ENCODE results near the gene STUM.
"Not testable (repeated sequence)": the region's sequence is repeated elsewhere in the genome, so short reads cannot be mapped to it uniquely, and the experiment has no call there.

The STUM gene

GRCh38 chr1:226581650-226582330 is 33.2 kb downstream of the STUM start:
- ATAC-seq (no peak), DNase-seq (no peak)

- ATAC-seq (no peak), DNase-seq (no peak)
Observed at GRCh38 chr1:226582966-226583365, 34.4 kb downstream of the STUM start.

GRCh38 chr1:226584164-226584563 is 35.6 kb downstream of the STUM start:
- no peak for DNase-seq

DNA sequence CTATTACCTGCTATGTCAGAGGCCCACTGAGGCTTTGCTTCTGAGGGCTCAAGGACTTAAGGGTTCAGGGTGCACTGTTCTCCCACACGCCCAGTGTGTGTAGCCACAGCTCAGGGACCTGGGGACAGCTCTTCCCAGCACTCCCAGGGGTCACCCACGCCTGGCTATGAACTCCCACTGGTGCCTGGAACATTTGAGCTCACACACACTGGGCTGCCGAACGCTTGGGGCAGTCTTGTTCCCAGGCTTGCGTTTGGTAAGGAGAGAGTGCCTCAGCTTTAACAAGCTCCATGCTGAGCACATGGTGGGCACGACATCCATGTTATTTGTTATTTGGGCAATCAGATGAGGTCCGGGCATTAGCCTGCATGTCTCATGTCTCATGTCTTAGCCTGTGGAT is 37.6 kb downstream of the STUM start:
- ATAC-seq (no peak), DNase-seq (no peak)

More at GRCh38 chr1:226584164-226584563, 35.6 kb downstream of the STUM start:
- ATAC-seq = no peak

GRCh38 chr1:226586650-226587422 is 38.3 kb downstream of the STUM start:
- no peak for ATAC-seq
- DNase-seq = no peak

- no peak for DNase-seq
- no peak for ATAC-seq
Observed at GRCh38 chr1:226588484-226588883, 39.9 kb downstream of the STUM start.

DNA sequence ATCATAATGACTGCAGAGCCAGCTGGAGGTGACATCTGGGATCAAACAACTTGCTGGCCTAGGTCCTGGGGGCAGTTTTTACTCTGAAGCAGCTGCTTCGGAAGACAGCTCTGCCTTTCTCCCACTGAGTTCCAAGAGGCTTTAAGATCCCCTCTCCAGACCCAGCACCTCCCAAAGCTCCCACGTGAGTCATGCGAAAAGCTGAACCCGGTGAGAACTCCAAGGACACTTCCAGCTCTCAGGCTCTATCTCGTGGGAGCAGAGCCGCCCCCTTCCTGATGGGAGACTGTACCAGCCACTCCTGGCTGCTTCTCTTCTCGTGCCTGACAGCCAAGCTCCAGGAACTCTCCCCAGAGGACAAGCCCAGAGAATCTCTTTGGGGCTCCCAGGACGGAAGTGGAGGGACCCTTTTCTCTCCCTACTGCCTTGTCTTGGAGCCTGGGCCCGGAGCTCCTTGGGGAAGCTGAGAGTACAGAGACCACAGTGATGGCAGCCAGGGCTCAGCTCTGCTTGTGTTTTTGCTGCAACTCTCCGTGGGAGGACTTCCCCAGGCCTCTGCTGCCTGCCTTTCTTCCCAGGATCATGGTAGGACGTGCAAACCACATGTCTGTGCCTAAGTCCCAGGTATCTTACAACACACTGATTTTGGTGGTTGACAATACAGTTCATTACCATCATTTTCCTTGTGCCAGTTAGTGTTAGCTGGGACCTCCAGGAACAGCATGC is 40.6 kb downstream of the STUM start:
- DNase-seq (no peak), ATAC-seq (no peak)

DNA sequence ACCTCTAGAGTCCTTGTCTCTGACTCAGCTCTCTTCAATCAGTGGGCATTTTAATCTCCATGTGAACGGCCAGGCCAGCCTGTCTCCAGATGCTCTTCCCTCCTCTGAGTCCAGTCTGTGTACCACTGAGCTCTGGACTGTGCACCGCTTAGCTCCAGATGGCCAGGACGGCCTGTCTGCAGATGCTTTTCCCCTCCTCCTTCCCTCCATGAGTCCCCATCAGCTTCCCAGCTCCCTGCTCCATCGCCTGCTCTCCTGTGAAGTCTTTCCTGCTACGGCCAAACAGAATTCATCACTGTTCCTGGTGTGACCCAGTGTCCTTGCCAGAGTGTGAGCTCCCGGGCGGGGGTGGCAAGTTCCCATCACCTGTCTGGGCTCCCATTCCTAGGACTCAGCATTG is 42.0 kb downstream of the STUM start:
- ATAC-seq (no peak), DNase-seq (no peak)

- DNase-seq = no peak
- ATAC-seq = no peak
Observed at GRCh38 chr1:226593541-226593940, 45.0 kb downstream of the STUM start.

DNA sequence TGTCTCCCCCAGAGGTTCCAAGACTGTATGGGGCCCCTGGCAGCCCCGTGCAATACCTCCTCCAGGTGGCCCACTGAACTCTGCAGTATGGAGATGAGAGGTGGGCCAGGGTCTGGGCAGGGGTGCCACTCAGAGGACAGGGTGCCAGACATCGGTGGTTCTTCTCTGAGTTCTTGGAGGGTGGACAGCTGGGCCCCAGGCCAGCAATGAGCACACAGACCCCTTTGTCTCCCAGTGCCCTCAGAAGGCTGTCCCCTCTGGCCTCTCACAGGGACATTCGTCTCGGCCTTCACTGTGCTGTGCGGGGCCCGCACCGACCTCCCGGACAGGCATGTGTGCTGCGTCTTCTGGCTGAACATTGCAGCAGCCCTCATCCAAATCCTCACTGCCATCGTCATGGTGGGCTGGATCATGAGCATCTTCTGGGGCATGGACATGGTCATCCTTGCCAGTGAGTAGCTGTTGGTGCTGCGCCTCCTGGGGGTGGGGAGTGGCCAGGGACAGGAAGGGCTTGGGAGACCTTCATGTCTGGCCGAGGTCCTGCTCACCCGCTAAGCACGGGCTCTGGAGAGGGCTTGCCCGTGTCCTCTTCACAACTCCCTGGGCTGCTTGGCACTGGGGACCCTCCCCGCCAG is 48.1 kb downstream of the STUM start:
- no peak for DNase-seq

GRCh38 chr1:226597616-226598454 is 49.3 kb downstream of the STUM start:
- ATAC-seq = no peak
- DNase-seq = no peak

More for the DNA sequence above, 48.1 kb downstream of the STUM start:
- no peak for ATAC-seq

GRCh38 chr1:226598455-226598849 is 49.9 kb downstream of the STUM start:
- DNase-seq = no peak
- ATAC-seq = no peak

- not testable (repeated sequence) for ATAC-seq, DNase-seq
Observed at GRCh38 chr1:226598955-226599354, 50.4 kb downstream of the STUM start.

DNA sequence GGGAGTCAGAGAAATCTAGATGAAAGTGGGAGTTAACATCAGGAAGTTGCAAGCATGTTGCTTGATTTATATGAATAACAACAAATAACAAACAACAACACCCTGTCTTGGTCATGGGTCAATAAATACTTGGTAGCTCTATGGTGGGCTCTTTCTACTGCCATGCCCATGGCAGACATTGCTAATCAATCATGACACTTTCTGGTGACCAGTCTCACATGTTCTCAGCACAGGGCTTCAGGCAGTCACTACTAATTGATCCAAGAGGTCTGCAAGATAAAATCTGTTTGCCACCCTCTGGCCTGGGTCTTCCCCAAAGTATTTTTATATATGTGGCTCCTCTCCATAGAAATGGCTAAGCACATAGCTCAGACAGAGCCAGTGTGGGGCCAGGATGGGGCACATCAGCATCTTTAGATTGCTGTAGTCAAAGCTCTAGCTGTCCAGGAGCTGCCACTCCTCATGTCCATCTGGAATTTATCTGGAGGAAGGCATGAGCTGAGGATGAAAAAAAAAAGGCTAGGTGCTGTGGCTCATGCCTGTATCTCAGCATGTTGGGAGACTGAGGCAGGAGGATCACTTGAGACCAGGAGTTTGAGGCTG is 51.2 kb downstream of the STUM start:
- ATAC-seq = no peak

GRCh38 chr1:226600254-226600653 is 51.7 kb downstream of the STUM start:
- no peak for ATAC-seq
- DNase-seq = no peak

More for the DNA sequence above, 51.2 kb downstream of the STUM start:
- DNase-seq = no peak

- no peak for ATAC-seq
Observed at GRCh38 chr1:226601456-226601855, 52.9 kb downstream of the STUM start.

GRCh38 chr1:226602186-226603021 is 53.8 kb downstream of the STUM start:
- no peak for DNase-seq
- no peak for ATAC-seq

More at GRCh38 chr1:226601456-226601855, 52.9 kb downstream of the STUM start:
- no peak for DNase-seq

DNA sequence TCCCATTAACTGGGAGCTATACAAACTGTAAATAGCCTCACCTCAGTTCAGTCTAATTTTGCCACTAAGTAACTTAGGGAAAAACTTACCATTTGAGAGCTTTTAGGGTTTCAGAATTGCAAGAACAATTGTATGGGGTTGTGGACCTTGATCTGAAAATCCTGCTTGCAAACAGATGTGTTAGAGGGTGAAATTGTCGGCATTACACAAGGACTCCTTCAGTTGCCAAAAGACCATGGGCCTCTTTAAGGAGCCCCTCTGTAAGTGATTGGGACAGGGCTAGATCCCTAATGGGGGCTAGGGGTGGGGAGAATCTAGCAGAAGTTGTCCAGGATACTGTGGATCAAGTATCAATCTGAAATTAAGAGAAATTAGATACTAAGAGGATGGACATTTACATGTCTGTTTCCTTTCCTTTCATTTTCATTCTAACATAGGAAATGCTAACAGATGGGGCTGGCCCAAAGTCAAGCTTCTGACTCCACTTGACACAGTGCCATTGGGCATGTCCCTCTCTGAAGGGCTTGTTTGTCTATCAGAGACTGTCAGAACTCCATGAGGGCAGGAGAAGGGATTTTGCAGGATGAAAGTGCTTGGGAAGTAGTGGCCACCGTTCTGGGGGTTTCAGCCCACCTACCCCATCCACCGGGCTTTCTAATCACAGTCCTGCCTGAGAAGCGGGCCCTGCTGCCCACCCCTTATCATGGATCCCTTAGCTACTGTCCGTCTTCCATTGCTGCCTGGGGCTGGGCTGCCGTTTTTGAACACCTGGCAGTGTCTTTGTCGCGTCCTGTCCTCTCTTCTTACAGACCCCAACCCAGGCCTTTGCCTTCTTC is 54.7 kb downstream of the STUM start:
- ATAC-seq = no peak

GRCh38 chr1:226603858-226604559 is 55.4 kb downstream of the STUM start:
- DNase-seq (no peak), ATAC-seq (no peak)

More for the DNA sequence above, 54.7 kb downstream of the STUM start:
- no peak for DNase-seq

Measured in stimulated activated naive CD8-positive, alpha-beta T cell treated with anti-CD3 and anti-CD28 coated beads, Interleukin-15, Interleukin-2, amounts not matched to agents 100 U/mL and 50 U/mL, for 24 hours (primary cell).